22Rv1 (cell line): ENCODE data around the gene ALOX5.

Source experiments
- ZFX ChIP-seq: fragments of 450-650 bp; IDR thresholded peaks from 2 replicates; pipeline ENCODE4 v1.6.1; 2017; ENCODE audit warnings: antibody characterized with exemption, borderline replicate concordance
- TF ChIP-seq, protein P1 (sequence below): fragments of 450-650 bp; IDR thresholded peaks from 2 replicates; pipeline ENCODE4 v1.5.1; 2017; ENCODE audit warnings: mild to moderate bottlenecking

DNA sequence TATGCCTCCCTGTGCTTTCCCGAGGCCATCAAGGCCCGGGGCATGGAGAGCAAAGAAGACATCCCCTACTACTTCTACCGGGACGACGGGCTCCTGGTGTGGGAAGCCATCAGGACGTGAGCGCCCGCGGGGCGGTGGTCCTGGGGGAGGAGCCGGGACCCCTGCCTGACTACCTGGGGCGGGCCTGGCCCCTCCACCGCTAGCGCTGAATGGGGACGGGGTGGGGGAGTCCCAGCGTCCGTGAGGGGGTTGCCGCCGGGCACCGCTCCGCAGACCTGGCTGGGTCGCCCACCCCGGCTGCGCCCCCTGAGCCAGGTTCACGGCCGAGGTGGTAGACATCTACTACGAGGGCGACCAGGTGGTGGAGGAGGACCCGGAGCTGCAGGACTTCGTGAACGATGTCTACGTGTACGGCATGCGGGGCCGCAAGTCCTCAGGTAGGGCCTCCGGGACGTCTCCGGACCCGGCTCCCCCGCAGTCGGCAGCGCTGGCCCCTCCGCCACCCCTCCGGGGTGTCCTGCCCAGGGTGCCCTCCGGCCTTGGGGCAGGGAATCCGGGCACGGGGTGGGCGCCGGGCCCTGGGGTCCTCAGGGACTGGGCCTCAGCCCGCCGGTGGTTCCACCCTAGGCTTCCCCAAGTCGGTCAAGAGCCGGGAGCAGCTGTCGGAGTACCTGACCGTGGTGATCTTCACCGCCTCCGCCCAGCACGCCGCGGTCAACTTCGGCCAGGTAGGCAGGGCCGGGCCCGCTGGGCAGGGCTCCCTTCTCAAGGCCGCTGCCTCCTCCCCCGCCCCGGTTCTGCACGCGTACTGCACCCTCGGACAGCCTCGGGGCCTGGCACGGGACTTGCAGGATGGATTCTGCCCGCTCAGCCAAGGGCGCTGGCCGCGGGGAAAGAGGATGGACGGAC, 69.3 kb downstream of the ALOX5 start:
- TF ChIP-seq, protein P1, sequence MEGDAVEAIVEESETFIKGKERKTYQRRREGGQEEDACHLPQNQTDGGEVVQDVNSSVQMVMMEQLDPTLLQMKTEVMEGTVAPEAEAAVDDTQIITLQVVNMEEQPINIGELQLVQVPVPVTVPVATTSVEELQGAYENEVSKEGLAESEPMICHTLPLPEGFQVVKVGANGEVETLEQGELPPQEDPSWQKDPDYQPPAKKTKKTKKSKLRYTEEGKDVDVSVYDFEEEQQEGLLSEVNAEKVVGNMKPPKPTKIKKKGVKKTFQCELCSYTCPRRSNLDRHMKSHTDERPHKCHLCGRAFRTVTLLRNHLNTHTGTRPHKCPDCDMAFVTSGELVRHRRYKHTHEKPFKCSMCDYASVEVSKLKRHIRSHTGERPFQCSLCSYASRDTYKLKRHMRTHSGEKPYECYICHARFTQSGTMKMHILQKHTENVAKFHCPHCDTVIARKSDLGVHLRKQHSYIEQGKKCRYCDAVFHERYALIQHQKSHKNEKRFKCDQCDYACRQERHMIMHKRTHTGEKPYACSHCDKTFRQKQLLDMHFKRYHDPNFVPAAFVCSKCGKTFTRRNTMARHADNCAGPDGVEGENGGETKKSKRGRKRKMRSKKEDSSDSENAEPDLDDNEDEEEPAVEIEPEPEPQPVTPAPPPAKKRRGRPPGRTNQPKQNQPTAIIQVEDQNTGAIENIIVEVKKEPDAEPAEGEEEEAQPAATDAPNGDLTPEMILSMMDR, result no peak
- TF ChIP-seq ZFX, result no peak
